HG03469 (cell line): Measurements from ENCODE around the gene DICER1.

ENCODE experiments used
- ATAC-seq: cut with Tn5 transposase; IDR thresholded peaks from one replicate; pipeline ENCODE4 v1.9.1; 2021; ENCODE audit warnings: mild to moderate bottlenecking, moderate library complexity, moderate number of reproducible peaks; ENCODE audit not compliant: unreplicated experiment

Gene DICER1

DNA sequence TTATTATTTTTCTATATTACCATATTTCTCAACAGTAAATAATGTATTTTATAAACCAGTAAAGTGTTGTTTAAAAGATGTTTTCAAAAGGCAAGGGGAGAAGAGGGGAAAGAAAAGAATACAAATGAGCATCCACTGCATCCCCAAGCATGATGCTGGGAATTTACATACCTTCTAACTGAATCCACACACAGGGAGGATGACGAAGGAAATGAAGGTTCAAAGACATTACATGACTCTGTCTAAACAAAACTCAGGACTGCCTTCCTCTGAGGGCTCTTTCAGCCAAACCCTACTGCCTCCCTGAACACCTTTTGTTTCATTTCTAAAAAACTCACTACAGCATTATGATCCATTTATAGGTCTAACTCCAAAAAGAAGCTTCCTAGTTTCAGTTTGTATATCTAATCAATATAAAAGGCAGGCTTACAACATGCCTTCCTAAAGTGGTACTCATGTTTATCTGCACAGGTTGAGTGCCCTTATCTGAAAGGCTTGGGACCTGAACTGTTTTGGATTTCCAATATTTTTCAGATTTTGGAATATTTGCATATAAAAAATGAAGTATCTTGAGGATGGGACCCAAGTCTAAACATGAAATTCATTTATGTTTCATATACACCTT is 30.3 kb downstream of the DICER1 start:
- ATAC-seq = no peak

GRCh38 chr14:95125915-95126314 is 31.4 kb downstream of the DICER1 start:
- no peak for ATAC-seq

- no peak for ATAC-seq
These were observed 32.1 kb downstream of the DICER1 start for GRCh38 chr14:95125221-95125620.

- no peak for ATAC-seq
These were observed 33.3 kb downstream of the DICER1 start for GRCh38 chr14:95123891-95124579.

DNA sequence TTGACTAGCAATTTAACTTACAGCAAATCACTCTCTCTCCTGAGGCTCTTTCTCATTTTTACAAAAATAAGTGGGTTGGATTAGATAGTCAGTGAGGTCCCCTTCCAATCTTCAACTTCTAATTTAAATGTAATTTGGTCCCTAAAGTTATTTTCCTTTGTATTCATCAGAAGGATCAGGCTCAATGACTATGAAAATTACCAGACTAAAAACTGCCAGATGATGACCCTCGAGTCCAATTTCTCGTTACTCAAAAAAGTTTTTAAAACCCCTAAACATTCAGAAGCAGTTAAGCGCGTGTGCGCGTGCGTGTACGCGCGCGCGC is 34.7 kb downstream of the DICER1 start:
- ATAC-seq = no peak

DNA sequence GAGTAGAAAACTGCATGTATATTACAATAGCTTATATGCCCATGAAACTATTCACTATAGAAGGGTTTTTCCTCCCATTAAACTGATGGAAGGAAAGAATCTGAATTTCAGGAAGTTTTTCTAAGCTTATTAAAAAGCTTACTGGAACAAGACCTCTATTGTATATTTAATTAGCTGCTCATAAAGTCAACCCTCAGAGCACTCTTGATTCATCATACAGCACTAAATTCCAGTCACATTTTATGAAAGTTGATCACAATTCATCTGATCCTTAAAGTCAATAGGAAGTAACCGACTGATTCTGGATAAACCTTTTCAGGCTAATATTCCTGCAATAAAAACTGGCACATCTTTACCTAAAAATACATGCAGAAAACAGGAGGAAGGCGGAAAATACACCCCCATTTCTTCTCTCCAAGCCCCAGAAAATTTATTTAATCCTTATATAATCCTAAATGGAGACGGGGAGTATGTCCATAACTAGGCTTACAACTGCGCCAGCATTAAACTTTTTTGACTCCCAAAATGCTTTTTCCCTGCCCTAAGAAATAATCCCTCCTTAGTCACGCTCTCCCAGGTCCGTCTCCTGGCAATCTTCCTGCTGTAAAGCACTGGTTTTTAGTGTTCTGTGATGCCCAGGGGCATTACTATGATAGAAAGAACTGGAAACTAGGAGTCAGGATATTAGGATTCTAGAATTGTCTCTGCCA is 35.3 kb downstream of the DICER1 start:
- ATAC-seq = no peak

DNA sequence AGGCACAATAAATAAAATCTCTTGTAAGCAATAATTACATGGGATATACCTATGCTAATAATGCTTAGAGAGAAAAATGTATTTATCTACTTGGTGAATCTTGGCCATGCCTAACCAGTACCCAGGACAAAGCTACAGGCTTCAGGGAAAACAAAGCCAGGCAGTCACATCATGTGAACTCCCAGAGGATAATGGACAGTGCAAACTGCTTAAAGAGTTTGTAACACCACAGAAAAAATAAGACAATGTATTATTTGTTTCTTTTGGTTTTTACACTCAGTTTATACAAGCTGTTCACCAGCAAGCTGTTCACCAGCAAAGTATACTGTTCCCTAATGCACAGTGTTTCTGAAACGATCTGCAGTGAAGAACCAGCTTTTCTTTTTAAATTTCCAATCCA is 38.0 kb downstream of the DICER1 start:
- ATAC-seq = no peak

- ATAC-seq = no peak
These were observed 39.2 kb downstream of the DICER1 start for GRCh38 chr14:95117937-95118721.

DNA sequence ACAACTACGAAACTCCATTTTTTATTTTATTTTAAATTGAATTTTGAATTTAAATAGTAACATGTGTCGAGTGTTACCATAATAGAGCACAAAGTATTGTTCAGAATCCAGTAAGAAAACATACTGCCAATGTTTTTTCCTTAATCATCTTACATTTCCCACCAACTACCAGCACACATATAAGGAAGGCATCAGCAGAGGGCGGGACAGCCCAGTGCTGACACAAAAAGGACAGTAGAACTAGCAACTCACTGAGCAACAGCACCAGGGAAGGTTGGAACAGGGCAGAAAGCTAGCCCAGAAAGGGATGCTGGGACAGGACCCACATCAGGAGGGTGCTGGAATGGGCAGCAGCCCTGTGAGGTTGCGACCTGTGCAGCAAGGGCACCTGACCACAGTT is 43.9 kb downstream of the DICER1 start:
- ATAC-seq = no peak

DNA sequence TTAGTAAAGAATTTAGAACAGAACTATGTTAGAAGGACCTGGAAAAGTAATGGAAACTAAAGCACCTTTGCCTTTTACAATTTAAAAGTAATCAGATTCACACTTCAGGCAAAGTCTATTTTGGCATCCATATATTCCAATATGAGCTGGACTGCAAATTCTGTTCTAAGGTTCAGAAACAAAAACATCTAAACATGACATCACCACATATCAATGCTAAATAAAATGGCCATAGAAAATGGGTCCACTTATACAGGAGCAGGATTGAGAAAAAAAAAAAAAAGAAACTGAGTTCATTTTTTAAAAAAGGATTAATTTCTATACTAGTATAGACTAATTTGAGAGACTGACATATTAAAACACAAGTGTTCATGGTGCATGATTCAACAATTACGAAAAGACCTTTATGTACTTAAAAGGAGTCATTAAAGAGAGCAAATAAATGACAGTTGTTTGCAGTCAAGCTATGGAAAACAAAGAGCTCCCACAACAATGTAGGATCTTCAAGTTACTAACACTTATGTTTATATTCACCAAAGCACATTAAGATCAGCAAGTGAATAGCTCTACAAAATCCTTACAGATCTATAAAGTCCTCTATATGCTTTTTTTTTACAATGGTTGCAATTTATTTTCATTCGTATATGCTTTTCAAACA is 45.7 kb downstream of the DICER1 start:
- ATAC-seq = no peak

GRCh38 chr14:95110178-95110577 is 47.2 kb downstream of the DICER1 start:
- no peak for ATAC-seq

- no peak for ATAC-seq
These were observed 49.6 kb downstream of the DICER1 start for GRCh38 chr14:95107711-95108110.

DNA sequence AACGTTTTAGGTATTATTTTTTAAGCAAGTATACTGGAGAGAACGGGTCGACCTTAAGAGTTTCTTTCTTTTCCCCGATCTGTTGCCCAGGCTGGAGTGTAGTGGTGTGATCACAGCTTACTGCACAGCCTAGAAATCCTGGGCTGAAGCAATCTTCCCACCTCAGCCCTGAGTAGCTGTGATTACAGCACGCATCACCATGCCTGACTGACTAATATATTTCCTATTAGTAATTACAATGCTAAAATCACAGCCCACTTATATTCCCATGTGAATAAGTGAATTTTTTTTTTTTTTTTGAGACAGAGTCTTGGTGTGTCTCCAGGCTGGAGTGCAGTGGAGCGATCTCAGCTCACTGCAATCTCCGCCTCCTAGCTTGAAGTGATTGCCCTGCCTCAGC is 50.4 kb downstream of the DICER1 start:
- no peak for ATAC-seq

DNA sequence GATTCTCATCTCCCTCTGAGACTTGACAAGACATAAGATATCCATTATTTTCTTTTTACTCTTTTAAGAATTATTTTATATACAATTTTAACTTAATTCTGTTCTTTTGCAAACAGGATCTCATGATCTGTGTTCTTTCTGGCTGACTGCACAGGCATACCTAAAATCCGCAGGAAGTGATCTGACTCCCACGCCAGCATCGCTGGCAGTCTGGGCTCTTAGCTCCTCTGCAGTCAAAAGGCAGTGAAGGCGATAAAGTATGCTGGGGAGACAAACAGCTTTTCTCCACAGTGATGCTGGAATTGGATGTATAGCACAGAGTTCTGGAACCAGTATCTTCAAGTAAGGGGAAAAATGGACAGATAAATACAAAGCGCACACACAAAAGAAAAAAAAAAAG is 52.4 kb downstream of the DICER1 start:
- no peak for ATAC-seq

DNA sequence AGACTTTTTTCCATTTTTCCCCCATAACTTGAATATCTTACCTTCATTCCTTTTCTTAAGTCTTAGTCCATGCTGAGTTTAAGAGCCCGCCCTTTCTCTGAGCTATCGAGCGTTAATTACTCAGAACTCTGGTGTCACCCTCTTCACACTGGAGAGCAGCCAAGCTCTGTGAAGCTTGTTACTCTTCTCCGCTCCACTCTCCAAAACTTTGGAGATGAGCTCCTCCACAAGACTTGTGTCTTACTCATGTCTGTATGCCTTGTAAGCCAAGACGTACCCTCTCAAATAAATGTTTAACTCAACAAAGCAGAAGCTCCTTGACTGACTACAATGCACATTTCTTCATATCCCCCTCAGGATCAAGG is 54.7 kb downstream of the DICER1 start:
- no peak for ATAC-seq

DNA sequence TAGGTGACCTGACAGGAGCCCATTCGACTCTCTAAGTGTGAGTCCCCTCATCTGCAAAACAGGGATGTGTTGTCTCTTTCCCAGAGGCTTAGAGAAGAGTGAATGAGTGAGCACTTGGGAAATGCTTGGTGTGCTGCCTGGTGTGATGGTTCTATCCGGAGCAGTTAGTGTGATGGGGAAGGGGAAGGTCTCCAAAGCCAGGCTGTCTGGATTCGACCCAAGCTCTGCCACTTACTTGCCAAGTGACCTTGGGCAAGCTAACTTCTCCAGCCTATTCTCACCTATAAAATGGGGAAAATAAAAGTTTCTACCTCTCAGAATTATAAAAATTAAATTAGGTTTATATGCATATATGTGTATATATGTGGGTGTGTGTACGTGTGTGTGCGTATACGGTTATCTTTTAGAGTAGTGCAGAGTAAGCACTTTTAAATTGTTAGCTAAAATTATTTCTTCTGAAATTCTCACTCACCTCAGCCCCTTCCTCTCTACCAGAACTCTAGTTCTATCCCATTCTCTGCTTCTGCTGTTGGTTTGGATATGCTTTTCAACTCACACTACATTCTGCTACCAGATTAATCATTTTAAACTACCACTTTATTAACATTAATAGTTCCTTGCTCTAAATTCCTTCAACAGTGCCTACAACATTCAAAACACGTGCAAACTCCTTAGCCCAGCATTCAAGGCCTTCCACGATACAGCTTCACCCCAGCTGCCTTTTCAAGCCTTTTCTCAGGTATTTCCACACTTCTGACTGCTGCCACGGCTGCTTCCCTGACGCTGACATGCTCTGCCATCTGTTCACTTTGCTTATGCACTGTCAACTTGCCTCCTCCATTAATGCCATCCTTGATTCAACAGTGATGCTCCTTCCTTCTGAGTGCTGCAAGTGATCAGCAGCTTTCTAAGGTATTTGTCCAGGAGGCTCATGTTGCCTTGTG is 55.3 kb downstream of the DICER1 start:
- no peak for ATAC-seq

GRCh38 chr14:95098984-95099599 is 58.2 kb downstream of the DICER1 start:
- no peak for ATAC-seq

DNA sequence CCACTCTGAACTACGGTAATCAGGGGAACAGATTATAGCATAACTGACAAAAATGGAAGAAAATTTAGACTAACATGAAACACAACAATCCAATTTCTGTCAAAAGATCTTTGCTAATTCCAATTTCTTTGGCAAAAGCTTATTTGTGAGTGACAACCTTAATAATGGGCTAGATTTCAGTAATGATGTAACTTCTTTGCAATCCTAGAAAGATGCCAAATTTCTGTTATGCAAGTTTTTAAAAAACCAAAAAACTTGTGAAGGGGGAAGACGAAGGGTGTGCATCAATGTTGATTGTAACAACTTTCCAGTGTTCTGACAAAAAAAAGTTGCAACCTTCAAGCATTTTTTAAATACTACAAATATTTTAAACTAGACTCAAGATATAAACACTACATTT is 59.9 kb downstream of the DICER1 start:
- ATAC-seq = no peak

- no peak for ATAC-seq
These were observed 60.9 kb downstream of the DICER1 start for GRCh38 chr14:95096476-95096875.

- ATAC-seq = no peak
These were observed 61.3 kb downstream of the DICER1 start for GRCh38 chr14:95095996-95096395.
